Left renal cortex interstitium (tissue), 4 donors: Measurements from ENCODE around the gene TARBP1. TPM values are rescaled to one million over a fixed set of nuclear protein-coding genes. Genes with fewer than 3 reads are reported as not detected.
"Not testable (repeated sequence)": the region's sequence is repeated elsewhere in the genome, so short reads cannot be mapped to it uniquely, and the experiment has no call there.

Experiments
- DNase-seq, 4 donors: peaks; one replicate each; pipeline ENCODE4 v3.0.0-alpha.2; 2013; ENCODE audit warnings: low read depth in 4 of 4, low spot score in 2 of 4, missing footprints in 1 of 4
- polyA plus RNA-seq, 4 donors: library from polyadenylated mRNA; unstranded; fragments of 120-200 nt; gene quantifications; one replicate each; pipeline ENCODE4 v1.2.1, GENCODE V29; 2013; ENCODE audit not compliant: insufficient read length in 4 of 4

The TARBP1 gene
- polyA plus RNA-seq, 4 donors: 33.6 to 115 (median 63.9) TPM

DNA sequence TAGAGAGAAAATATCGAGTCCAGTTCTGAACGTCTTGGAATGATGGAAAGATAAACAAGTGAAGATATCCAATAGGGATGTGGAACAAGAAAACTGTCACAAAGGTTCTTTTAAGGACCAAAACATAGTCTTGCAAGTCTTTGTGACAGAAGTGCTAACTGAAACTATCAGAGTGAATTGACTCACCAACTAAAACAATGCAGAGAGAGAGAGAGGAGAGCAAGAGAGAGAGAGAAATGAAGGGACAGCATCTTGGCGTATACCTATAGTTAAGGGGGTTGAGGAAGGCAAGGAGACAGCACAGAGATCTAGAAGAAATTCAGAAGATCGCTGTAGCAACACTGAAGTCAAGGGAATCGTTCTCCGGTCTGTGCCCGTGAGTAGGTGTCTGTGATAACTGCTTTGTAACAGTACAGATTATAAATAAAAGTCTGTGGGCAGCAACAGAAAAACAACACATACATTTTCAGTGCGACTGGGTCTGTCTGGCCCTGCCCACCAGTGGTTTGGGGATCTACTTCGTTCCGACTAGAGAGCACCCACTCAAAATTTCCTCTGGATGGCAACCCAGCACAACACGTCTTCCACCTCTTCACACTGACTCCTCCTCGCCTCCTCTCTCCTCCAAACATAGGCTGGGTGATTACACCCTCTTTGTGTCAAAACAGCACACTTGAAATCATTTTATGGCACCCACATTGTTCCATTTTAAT, 110.5 kb downstream of the TARBP1 start:
- DNase-seq: no peak

DNA sequence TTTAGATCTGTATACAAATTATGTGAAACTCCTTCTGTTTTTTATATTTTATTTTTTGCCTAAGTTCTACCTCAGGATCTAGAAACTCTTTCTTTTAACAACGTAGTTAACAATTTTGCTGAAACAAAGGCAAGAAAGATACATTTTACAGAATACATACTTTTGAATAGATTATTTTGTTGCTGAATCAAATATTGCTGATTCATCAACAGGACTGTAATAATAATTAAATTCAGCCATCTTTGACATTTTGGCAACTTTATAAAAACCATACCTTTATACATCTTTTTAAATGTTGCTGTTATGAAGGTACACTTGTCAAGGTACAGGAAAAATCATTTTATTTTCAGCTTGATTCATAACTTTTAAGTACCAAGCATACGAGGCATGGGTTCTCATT, 116.4 kb downstream of the TARBP1 start:
- DNase-seq: no peak

DNA sequence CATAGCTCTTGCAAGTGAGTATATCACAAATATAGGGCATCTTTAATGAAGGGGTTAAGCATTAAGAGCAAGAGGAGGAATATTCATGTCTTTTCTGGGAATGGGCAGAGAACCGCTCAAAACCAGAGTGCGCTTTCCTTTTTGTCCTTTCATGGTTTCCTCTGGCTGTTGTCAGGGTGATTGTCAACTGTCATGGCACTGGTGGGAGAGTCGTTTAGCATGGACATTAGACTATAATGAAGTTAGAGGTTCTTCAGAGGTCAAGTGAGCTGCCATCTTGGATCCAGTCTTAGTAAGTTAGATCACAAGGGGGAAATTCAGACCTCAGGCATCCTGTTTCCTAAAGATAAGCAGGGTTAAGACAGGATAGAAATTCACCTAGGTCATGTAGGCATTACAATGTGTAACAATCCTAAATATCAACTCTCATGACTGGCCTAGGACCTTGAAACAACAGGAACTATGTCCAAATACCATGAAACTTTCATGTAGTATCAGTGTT, 117.8 kb downstream of the TARBP1 start:
- no peak for DNase-seq

DNA sequence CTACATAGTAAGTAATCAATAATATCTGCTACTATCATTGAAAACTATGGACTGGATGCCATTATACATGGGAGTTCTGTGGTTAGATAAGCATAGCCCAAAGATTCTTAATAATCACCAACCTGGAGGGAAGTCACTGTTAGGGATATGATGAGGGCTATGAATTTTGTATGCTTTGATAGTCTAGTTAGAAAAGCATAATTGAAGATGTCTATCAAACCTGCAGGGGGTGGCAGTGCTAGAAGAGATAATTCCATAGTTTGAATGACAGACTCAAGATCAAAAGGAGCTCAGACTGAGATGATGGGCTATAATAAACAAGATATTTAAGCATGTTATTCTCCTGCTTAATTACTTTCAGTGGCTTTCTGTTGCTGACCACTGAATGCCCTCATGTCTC, 121.1 kb downstream of the TARBP1 start:
- DNase-seq: no peak

DNA sequence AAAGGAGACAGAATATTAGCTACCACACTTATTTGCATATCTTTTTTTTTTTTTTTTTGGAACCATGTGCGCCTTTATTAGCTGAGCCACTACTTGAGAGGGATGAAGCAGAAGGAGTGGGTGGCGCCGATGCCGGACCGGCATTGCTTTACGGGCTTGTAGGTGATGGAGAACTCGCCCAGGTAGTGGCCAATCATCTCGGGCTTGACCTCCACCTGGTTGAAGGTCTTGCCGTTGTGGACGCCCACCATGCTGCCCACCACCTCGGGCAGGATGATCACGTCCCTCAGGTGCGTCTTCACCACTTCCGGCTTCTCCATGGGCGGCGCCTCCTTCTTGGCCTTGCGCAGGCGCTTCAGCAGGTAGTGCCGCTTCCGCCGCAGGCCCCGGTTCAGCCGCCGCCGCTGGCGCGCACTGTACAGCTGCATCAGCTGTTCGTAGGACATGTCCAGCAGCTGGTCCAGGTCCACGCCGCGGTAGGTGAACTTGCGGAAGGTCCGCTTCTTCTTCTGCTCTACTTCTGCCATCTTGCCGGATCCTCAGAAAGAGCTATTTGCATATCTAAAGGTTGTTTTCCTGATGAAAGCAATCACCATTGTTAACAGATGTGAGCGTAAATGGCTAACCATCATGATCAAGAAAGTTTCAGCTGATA, 122.2 kb downstream of the TARBP1 start:
- DNase-seq: not testable (repeated sequence)

DNA sequence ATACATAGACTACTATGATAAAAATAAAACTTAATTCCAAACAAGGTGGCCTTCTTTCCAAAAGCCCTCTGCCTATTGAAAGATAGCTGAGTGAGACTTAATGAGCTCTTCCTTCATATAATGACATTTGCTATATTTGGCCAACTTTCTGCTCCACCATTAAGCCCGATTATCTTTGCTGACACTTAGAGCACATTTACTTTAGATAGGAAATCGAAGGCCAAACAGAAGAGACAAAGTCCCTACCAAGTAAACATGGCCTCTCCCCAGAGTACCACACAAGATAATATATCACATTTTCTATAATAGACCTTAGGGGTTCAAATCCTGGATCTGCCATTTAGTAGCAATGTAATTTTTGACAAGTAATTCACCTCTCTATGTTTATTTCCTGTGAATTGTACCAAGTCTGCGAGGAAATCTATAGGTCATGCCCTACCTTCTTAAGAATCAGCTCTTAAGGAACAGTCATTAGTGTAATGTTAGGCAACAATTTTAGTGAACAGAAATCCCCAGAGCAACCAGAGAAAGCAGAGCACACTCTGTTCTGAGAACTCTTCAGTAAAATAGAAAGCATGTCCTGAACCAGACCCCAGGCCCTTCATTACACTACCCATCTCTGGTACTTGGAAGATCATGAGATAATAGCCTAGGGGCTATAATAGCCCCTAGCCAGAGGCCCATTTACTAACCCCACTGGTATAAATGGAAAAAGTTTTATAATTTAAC, 123.0 kb downstream of the TARBP1 start:
- DNase-seq: no peak

DNA sequence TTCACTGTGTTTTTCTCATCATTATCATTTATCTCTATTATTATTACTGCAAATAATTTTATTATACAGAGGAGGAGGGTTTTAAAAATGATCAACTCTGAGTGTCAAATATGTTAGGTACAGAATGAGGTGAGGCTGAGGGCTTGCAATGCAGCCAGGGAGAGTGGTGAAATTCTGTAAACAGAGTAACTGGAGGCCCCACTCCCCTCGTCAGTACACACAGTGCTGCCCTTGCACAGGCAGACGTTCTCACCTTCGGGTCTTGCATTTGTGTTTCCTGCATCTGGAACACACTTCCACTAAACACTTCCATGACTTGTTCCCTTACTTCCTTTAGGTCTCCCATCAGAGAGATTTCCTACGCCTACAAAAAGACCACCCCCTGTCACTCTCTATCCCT, 130.0 kb downstream of the TARBP1 start:
- DNase-seq: no peak

DNA sequence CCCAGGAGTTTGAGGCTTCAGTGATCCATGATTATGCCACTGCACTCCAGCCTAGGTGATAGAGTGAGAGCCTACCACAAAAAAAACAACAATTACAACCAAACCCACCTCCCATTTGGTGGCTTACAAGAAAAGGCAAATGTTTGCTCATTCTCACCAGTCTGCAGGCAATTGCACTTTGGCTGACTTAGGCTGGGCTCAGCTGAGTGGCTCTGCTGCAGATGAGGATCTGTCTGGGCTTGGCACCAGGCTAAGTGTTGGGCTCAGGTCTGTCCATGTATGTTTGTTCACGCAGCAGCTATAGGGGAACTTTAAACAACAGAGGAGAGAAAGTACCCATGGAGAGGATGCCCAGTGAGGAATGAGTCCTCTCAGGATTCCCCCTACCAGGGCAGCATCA, 133.7 kb downstream of the TARBP1 start:
- DNase-seq: no peak

DNA sequence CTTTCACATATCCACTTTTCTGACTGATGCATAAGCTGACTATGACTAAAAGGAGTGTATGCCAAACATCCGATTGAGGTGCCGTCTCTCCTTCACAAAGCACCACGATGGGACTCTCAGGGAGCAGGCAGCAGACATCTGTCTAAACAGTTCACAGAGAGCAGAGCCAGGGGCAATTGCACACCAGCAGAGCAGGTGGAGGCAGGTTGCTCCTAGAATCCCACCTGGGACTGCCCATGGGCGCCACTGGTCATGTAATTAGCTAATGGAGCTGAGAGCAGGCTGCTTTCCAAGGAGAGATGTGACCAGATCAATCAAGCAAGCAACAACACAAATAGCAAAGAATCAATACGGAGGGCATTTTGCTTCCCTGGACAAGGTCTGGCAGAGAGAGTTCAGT, 136.2 kb downstream of the TARBP1 start:
- DNase-seq: no peak

Other genes with a start within 250 kb of the TARBP1 start
- 10 to 100 TPM; 31.9 to 44.4 (median 34.1) TPM for gene COA6, start 105.7 kb downstream of the TARBP1 start, polyA plus RNA-seq
- 100 to 1,000 TPM; 133 to 178 (median 139) TPM for gene IRF2BP2, start 131.0 kb upstream of the TARBP1 start, polyA plus RNA-seq